Muscle of back (tissue), 11 donors: ENCODE data around the gene ZBTB46. TPM values are rescaled to one million over a fixed set of nuclear protein-coding genes. Genes with fewer than 3 reads are reported as not detected.
A peak's percentile ranks its signal among the peaks of the same experiment; 100 is the strongest.
"Not testable (repeated sequence)": the region's sequence is repeated elsewhere in the genome, so short reads cannot be mapped to it uniquely, and the experiment has no call there.

ENCODE experiments used
- DNase-seq, 3 donors: peaks; one replicate each; pipeline versions ENCODE4 v3.0.0 to v3.0.0-alpha.2; 2013
- polyA plus RNA-seq, 10 donors: library from polyadenylated mRNA; unstranded; fragments of 120-200 nt; gene quantifications; one replicate each; pipeline ENCODE4 v1.2.1, GENCODE V29; 2013; ENCODE audit not compliant: insufficient read length in 10 of 10

The ZBTB46 gene
- polyA plus RNA-seq, 10 donors: 12.8 to 17.3 (median 14.8) TPM

DNA sequence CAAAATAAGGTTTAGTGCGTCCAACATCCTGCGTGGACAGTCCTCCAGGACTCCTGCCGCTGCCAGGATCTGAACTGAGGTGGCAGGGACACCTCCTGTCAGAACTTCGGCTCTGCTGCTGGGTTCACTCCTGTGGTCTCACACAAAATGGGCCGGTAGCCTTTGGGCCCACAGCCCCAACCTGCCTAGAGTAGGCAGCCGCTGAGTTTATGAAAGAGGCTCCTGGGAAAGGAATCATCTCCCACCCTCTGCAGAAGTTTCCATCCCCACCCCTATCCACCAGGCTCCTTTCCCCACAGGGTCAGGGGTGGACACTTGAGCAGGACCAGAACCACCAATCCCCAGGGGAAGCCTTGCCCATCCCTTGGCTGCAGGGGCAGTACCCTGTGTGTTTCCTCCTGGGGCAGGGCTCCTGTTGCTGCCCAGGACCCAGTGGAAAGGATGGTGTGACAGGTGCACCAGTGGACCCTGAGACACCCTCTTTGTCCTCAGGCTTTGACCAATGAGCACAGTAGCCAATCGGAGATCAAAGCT, 28.2 kb upstream of the ZBTB46 start:
- no peak for DNase-seq

GRCh38 chr20:63858393-63859165, 27.5 kb upstream of the ZBTB46 start:
- DNase-seq: peak in 1 of 3 donors; percentile 78

GRCh38 chr20:63857764-63858392, 26.8 kb upstream of the ZBTB46 start:
- DNase-seq: peak in 1 of 3 donors; percentile 85

DNA sequence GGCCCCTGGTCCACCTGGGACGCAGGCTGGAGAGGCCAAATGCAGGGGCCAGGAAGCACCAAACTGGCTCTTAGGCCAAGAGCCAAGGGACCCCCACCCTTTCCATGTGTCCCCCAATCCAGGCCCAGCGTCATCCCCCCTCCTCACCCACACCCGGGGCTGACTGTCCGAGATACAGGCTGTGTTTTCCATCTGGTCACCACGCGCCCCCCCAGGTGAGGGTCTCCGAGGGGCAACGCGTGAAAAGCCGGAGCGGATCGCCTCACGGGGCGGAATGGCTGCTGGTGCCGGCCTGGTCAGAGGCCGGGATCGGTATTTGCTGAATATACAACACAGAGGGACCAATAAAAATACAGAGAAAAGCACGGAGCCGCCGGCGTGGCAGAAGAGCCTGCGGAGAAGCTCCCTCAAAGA, 25.0 kb upstream of the ZBTB46 start:
- no peak for DNase-seq

- peak in 1 of 3 donors; percentile 69 for DNase-seq
Observed at GRCh38 chr20:63855363-63856097, 24.5 kb upstream of the ZBTB46 start.

GRCh38 chr20:63854766-63855362, 23.8 kb upstream of the ZBTB46 start:
- peak in 1 of 3 donors; percentile 61 for DNase-seq

DNA sequence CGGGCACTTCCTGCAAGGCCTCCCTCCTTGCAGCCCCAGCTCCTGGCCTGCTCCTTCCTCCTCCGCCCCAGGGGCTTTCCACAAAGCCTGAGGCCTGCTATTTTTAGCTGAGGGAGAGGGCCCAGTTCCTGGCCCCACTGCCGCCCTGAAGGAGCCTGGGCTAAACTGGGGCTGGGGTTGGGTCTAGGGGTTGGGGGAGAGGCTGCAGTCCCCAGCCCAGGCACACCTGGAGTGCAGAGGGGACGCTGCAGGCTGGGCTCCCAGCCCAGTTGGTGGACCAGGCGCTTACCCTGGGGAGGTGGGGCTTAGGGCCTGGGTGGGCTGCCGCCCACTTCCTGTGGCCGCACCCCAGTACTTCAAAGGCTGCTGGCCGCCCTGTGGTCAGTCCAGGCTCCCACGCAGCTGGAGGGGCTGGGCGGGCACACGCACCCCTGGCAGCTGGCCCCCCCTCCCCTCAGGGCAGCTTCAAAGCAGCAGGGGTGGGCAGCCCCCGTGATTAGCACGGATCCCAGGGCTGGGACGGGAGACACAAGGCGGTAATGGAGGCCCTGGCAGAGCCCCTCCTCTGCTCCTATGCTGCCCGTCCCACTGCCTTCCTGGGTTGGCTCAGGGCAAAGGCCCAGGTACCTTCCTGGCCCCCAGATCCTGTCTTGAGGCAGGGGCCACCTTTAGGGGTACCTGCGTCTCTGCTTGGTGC, 23.2 kb upstream of the ZBTB46 start:
- peak in 1 of 3 donors; percentile 73 for DNase-seq

DNA sequence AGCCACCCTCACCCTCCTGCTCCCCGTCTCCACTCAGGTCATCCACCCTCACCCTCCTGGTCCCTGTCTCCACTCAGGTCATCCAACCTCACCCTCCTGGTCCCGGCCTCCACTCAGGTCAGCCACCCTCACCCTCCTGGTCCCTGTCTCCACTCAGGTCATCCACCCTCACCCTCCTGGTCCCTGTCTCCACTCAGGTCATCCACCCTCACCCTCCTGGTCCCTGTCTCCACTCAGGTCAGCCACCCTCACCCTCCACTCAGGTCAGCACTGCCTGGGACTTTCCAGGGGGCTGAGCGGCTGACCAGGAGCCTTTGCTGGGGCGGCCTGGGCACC, 22.6 kb upstream of the ZBTB46 start:
- not testable (repeated sequence) for DNase-seq

DNA sequence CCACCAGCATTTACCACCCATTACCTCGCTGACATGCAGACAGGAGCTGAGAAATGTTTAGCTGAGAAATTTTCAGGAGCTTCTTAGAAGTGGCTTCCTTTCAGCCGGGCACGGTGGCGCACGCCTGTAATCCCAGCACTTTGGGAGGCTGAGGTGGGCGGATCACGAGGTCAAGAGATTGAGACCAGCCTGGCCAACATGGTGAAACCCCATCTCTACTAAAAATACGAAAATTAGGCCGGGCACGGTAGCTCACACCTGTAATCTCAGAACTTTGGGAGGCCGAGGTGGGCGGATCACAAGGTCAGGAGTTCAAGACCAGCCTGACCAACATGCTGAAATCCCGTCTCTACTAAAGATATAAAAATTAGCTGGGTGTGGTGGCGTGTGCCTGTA, 20.5 kb upstream of the ZBTB46 start:
- DNase-seq: not testable (repeated sequence)

- no peak for DNase-seq
Observed at GRCh38 chr20:63850689-63851547, 19.9 kb upstream of the ZBTB46 start.

- peak in 1 of 3 donors; percentile 34 for DNase-seq
Observed at GRCh38 chr20:63848003-63848911, 17.2 kb upstream of the ZBTB46 start.

GRCh38 chr20:63847237-63848002, 16.4 kb upstream of the ZBTB46 start:
- DNase-seq: peak in 2 of 3 donors; percentile 44 to 79

GRCh38 chr20:63846888-63847236, 15.8 kb upstream of the ZBTB46 start:
- DNase-seq: no peak

DNA sequence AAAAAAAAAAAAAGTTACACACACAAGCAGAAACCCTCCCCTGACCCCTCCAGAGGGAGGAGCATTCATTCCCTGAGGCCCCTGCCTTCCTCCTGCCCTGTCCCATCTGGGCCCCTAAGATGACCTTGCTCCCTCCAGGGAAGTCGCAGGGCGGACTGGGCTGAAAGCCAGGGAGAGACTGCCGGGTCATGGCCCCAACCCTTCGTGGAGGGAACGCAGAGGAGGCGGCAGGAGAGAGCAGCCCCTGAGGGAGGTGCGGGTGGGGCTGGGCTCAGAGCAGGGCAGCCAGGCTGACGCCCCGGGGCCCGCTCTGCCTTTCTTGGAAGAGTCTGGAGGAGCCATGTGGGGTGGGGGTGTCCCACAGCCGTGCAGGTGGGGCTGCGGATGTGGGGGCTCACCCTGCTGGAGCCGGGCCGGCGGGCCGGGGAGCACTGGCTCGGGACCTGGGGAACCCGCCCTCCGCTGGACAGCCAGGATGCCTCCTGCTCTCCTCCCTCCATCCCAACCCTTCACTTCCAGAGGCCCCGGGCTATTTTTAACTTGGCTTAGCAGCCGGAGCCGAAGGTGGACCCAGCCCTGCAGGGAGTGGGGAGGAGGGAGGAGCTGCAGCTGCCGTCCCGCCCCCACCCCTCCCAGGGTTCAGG, 15.2 kb upstream of the ZBTB46 start:
- peak; percentile 81 to 94 (median 85) for DNase-seq

DNA sequence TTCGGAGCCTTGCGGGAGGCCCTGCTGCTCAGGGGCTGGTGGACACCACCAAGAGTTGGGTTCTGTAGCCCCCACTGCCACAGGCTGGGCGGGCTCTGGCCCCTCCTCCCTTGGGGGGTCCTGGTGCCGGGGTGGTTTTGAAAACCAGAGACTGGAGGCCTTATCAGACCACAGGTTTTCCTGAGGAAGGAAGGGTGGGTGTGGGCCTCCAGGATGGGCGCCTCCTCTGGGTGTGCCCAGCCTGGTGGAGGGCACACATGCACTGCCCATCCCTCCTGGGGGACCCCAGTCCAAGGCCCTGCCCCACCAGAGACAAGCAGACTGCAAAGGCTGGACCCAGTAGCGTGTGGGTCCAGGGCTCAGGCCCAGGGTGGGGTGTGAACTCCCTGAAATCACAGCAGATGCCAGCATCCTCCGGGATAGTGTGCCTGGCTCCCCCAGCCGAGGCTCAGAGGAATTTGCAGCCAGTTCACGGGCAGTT, 13.5 kb upstream of the ZBTB46 start:
- no peak for DNase-seq

- DNase-seq: no peak
Observed at GRCh38 chr20:63843778-63844177, 12.7 kb upstream of the ZBTB46 start.

DNA sequence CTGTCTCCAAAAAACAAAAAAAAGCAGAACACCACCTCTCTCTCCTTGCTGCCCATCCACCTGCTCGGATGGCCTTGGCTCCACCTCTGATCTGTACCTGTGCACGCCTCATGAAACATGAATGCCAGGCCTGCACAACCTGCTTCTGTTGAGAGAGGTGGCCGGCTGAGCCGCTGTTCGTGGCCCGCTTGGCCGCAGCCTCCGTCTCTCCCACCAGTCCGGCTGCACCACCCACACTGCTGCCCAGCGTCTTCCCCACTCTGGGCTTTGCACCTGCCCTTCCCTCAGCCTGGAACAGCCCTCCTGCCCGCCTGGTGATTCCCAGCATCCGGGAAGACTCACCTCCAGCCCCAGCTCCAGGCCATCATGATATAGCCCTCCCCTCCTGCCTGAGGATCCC, 12.2 kb upstream of the ZBTB46 start:
- DNase-seq: no peak

GRCh38 chr20:63842258-63842657, 11.2 kb upstream of the ZBTB46 start:
- DNase-seq: no peak
